K562 (cell line): ENCODE results near the gene CDC23. TPM values are rescaled to one million over a fixed set of nuclear protein-coding genes. Genes with fewer than 3 reads are reported as not detected.

Experiments
- CEBPB ChIP-seq: fragments of 450-650 bp; IDR thresholded peaks from 2 replicates; pipeline ENCODE4 v1.6.1; 2016; ENCODE audit warnings: missing genetic modification characterization, missing compliant biosample characterization
- CEBPG ChIP-seq, 3 experiments: fragments of 200-800 bp in 1 of 3; sonication (Bioruptor generic) in 1 of 3; sonication (generic) in 1 of 3; formaldehyde crosslinking in 1 of 3; IDR thresholded peaks in 2 of 3; conservative IDR thresholded peaks in 1 of 3; 2 replicates each; pipeline versions ENCODE4 v1.6.1 to v1.8.0; 2016 to 2022; ENCODE audit warnings: missing compliant biosample characterization in 2 of 3, missing genetic modification characterization in 2 of 3, mild to moderate bottlenecking in 1 of 3, missing genetic modification reagents in 1 of 3
- MEIS2 ChIP-seq: fragments of 450-650 bp; IDR thresholded peaks from 2 replicates; pipeline ENCODE4 v1.6.1; 2014; ENCODE audit warnings: mild to moderate bottlenecking; ENCODE audit not compliant: partially characterized antibody
- RB1 ChIP-seq: fragments of 450-650 bp; IDR thresholded peaks from 2 replicates; pipeline ENCODE4 v1.6.1; 2017; ENCODE audit warnings: low read depth, mild to moderate bottlenecking
- SIN3A ChIP-seq, 2 experiments: fragments of 150-350 bp in 1 of 2; IDR thresholded peaks; 2 replicates each; pipeline ENCODE4 v1.6.1; 2011 to 2016; ENCODE audit warnings: borderline replicate concordance in 2 of 2, low read depth in 2 of 2, low read length in 2 of 2, mild to moderate bottlenecking in 2 of 2, moderate library complexity in 2 of 2; ENCODE audit not compliant: control insufficient read depth in 1 of 2
- SMC3 ChIP-seq: conservative IDR thresholded peaks from 2 replicates; pipeline ENCODE4 v1.6.1; 2011; ENCODE audit warnings: low read depth, low read length, improper control_type of control experiment; ENCODE audit not compliant: insufficient read depth
- SOX6 ChIP-seq: fragments of 450-650 bp; IDR thresholded peaks from 2 replicates; pipeline ENCODE4 v1.6.1; 2014; ENCODE audit warnings: mild to moderate bottlenecking
- SP1 ChIP-seq: sonication (generic); formaldehyde crosslinking; IDR thresholded peaks from 2 replicates; pipeline ENCODE4 v1.8.1; 2022; ENCODE audit warnings: mild to moderate bottlenecking, missing genetic modification reagents
- TEAD2 ChIP-seq: fragments of 450-650 bp; IDR thresholded peaks from 2 replicates; pipeline ENCODE4 v1.6.1; 2016; ENCODE audit warnings: missing genetic modification characterization, control low read depth, missing compliant biosample characterization
- polyA plus RNA-seq, 8 experiments: library from polyadenylated mRNA; depleted of rRNA in 4 of 8; stranded (reverse) in 5 of 8; unstranded in 3 of 8; fragments of >200 nt; fragmentation: Nextera tagmentation in 2 of 8; fragmentation: Illumina TruSeq in 1 of 8; extraction: Ambion mirVana in 2 of 8; extraction: Trizol in 1 of 8; gene quantifications; 2 replicates each; pipeline versions ENCODE4 v1.2.1 to v1.2.3, GENCODE V29; 2011 to 2014; ENCODE audit warnings: inconsistent platforms in 1 of 8, missing spikeins in 1 of 8
- total RNA-seq, 7 experiments: library from RNA; depleted of rRNA in 6 of 7; stranded (reverse); fragments of >200 nt in 6 of 7; fragmentation: Illumina TruSeq in 2 of 7; extraction: Trizol in 2 of 7; gene quantifications; 2 replicates each; pipeline versions ENCODE4 v1.2.1 to v1.2.3, GENCODE V29; 2011 to 2021; ENCODE audit warnings: low replicate concordance in 1 of 7
- TF ChIP-seq, protein P1 (sequence below): fragments of 450-650 bp; IDR thresholded peaks from 2 replicates; pipeline ENCODE4 v1.7.1; 2018; ENCODE audit warnings: mild to moderate bottlenecking, low read depth; ENCODE audit not compliant: partially characterized antibody
- TF ChIP-seq, protein P2 (sequence below), 3 experiments: IDR thresholded peaks in 2 of 3; conservative IDR thresholded peaks in 1 of 3; 2 replicates each; pipeline ENCODE4 v1.5.1; 2011 to 2012; ENCODE audit warnings: low read length in 3 of 3, mild to moderate bottlenecking in 3 of 3, control low read depth in 2 of 3, improper control_type of control experiment in 1 of 3, inconsistent platforms in 1 of 3, low read depth in 1 of 3, mixed read lengths in 1 of 3, moderate library complexity in 1 of 3; ENCODE audit not compliant: insufficient read depth in 2 of 3
- TF ChIP-seq, protein P3 (sequence below): sonication (generic); formaldehyde crosslinking; IDR thresholded peaks from 2 replicates; pipeline ENCODE4 v1.8.1; 2022; ENCODE audit warnings: missing genetic modification reagents
- TF ChIP-seq, protein P4 (sequence below): fragments of 450-650 bp; formaldehyde crosslinking; IDR thresholded peaks from 2 replicates; pipeline ENCODE4 v1.4.0; 2022; ENCODE audit warnings: missing genetic modification characterization
- TF ChIP-seq, protein P5 (sequence below): fragments of 450-650 bp; formaldehyde crosslinking; IDR thresholded peaks from 2 replicates; pipeline ENCODE4 v1.4.0; 2020; ENCODE audit warnings: mild to moderate bottlenecking, moderate library complexity

The CDC23 gene
- total and polyA plus RNA-seq, 9 of the 15 experiments (the other 6 are each of a cell fraction or from before 2014, with no cell fraction given) = 34.5 to 157 (median 65.5) TPM

DNA sequence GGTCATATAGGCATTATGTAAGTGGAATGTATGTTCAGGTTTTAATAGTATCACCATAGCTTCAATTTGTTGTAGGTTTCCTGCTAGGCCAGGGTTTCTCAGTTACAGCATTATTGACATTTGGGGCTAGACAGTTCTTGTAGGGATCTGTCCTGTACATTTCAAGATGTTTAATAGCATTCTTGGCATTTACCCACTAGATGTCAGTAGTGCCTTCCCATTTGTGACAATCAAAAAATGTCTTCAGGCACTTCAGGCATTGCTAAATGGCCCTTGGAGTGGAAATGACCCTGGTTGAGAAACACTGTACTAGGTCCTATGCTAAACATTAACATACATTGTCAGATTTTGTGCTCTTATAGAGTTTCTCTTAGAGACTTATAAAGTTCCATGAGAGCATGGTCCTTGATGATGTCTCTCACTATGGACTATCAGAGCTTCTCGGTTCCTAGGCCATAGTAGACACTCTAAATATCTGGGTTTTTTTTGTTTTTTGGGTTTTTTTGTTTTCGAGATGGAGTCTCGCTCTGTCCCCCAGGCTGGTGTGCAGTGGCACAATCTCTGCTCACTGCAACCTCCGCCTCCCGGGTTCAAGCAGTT, 32.8 kb downstream of the CDC23 start (continued):
- TF ChIP-seq, protein P1, sequence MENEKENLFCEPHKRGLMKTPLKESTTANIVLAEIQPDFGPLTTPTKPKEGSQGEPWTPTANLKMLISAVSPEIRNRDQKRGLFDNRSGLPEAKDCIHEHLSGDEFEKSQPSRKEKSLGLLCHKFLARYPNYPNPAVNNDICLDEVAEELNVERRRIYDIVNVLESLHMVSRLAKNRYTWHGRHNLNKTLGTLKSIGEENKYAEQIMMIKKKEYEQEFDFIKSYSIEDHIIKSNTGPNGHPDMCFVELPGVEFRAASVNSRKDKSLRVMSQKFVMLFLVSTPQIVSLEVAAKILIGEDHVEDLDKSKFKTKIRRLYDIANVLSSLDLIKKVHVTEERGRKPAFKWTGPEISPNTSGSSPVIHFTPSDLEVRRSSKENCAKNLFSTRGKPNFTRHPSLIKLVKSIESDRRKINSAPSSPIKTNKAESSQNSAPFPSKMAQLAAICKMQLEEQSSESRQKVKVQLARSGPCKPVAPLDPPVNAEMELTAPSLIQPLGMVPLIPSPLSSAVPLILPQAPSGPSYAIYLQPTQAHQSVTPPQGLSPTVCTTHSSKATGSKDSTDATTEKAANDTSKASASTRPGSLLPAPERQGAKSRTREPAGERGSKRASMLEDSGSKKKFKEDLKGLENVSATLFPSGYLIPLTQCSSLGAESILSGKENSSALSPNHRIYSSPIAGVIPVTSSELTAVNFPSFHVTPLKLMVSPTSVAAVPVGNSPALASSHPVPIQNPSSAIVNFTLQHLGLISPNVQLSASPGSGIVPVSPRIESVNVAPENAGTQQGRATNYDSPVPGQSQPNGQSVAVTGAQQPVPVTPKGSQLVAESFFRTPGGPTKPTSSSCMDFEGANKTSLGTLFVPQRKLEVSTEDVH = peak; percentile 23
- 0 out of 2 replicates have a peak, but pooled peaks have one; percentile 8 for TF ChIP-seq TEAD2 (tag)
- TF ChIP-seq, protein P2, sequence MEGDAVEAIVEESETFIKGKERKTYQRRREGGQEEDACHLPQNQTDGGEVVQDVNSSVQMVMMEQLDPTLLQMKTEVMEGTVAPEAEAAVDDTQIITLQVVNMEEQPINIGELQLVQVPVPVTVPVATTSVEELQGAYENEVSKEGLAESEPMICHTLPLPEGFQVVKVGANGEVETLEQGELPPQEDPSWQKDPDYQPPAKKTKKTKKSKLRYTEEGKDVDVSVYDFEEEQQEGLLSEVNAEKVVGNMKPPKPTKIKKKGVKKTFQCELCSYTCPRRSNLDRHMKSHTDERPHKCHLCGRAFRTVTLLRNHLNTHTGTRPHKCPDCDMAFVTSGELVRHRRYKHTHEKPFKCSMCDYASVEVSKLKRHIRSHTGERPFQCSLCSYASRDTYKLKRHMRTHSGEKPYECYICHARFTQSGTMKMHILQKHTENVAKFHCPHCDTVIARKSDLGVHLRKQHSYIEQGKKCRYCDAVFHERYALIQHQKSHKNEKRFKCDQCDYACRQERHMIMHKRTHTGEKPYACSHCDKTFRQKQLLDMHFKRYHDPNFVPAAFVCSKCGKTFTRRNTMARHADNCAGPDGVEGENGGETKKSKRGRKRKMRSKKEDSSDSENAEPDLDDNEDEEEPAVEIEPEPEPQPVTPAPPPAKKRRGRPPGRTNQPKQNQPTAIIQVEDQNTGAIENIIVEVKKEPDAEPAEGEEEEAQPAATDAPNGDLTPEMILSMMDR (IDR thresholded peaks at IDR 0.05 in 2 of 3, conservative IDR thresholded peaks at IDR 0.05 in 1 of 3; ENCODE audit: insufficient read depth in 2 of 3, low read depth in 1 of 3, low read length in 3 of 3) = peak; percentile 57 to 86 (median 70)
- 0 out of 4 replicates have a peak, but pooled peaks of 1 of the 2 experiments have one; percentile 3 for TF ChIP-seq SIN3A (IDR thresholded peaks at IDR 0.05; ENCODE audit: borderline replicate concordance in 2 of 2, control insufficient read depth in 1 of 2, low read depth in 2 of 2, low read length in 2 of 2)
- TF ChIP-seq, protein P3, sequence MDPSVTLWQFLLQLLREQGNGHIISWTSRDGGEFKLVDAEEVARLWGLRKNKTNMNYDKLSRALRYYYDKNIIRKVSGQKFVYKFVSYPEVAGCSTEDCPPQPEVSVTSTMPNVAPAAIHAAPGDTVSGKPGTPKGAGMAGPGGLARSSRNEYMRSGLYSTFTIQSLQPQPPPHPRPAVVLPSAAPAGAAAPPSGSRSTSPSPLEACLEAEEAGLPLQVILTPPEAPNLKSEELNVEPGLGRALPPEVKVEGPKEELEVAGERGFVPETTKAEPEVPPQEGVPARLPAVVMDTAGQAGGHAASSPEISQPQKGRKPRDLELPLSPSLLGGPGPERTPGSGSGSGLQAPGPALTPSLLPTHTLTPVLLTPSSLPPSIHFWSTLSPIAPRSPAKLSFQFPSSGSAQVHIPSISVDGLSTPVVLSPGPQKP = no peak
- 0 out of 2 replicates have a peak, but pooled peaks have one; percentile 34 for TF ChIP-seq SOX6
- peak; percentile 40; the same call in 1 of the 2 replicates for TF ChIP-seq SP1 (CRISPR knock-in tag)
- peak; percentile 56 for TF ChIP-seq SMC3
- TF ChIP-seq CEBPB (tag) = peak; percentile 79
- TF ChIP-seq, protein P4, sequence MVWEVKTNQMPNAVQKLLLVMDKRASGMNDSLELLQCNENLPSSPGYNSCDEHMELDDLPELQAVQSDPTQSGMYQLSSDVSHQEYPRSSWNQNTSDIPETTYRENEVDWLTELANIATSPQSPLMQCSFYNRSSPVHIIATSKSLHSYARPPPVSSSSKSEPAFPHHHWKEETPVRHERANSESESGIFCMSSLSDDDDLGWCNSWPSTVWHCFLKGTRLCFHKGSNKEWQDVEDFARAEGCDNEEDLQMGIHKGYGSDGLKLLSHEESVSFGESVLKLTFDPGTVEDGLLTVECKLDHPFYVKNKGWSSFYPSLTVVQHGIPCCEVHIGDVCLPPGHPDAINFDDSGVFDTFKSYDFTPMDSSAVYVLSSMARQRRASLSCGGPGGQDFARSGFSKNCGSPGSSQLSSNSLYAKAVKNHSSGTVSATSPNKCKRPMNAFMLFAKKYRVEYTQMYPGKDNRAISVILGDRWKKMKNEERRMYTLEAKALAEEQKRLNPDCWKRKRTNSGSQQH (CRISPR knock-in tag) = no peak
- no peak for TF ChIP-seq CEBPG (CRISPR knock-in tag; IDR thresholded peaks at IDR 0.05)
- TF ChIP-seq CEBPG (tag; conservative IDR thresholded peaks at IDR 0.05 in 1 of 2, IDR thresholded peaks at IDR 0.05 in 1 of 2) = peak; percentile 37 to 43; a peak in 1 of 4 replicates
- TF ChIP-seq RB1 = 0 out of 2 replicates have a peak, but pooled peaks have one; percentile 33
- TF ChIP-seq, protein P5, sequence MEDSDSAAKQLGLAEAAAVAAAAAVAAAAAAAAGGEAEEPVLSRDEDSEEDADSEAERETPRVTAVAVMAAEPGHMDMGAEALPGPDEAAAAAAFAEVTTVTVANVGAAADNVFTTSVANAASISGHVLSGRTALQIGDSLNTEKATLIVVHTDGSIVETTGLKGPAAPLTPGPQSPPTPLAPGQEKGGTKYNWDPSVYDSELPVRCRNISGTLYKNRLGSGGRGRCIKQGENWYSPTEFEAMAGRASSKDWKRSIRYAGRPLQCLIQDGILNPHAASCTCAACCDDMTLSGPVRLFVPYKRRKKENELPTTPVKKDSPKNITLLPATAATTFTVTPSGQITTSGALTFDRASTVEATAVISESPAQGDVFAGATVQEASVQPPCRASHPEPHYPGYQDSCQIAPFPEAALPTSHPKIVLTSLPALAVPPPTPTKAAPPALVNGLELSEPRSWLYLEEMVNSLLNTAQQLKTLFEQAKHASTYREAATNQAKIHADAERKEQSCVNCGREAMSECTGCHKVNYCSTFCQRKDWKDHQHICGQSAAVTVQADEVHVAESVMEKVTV (CRISPR knock-in tag) = peak; percentile 75
- peak; percentile 43 for TF ChIP-seq MEIS2
